ENCODE data around the gene DLGAP1. TPM values are rescaled to one million over a fixed set of nuclear protein-coding genes. Genes with fewer than 3 reads are reported as not detected.

Gene DLGAP1
- total RNA-seq, 1 experiment from 2014 or later = 23.2 TPM

GRCh38 chr18:3625742-3626091, 829.4 kb downstream of the DLGAP1 start:
- H3K4ac ChIP-seq (ENCODE audit: low read depth, low read length) = no peak overlapping the region
- no peaks in the 10 kb centered on the region for H3K23me2 ChIP-seq (ENCODE audit: insufficient read length, low read depth, low read length, poor library complexity, severe bottlenecking)
- H3K27ac Mint-ChIP-seq = no peak overlapping the region
- H2BK120ac ChIP-seq (ENCODE audit: low read depth, low read length, poor library complexity, severe bottlenecking) = no peak overlapping the region
- H3K23ac ChIP-seq (ENCODE audit: insufficient read length, low read depth, low read length) = no peak overlapping the region
- no peak overlapping the region for H3K18ac ChIP-seq (ENCODE audit: insufficient read length, low read depth, low read length)
- H2AK5ac ChIP-seq (ENCODE audit: insufficient read length, low read length) = no peak overlapping the region
- H2AFZ ChIP-seq (ENCODE audit: low read length) = no peak overlapping the region
- no peaks in the 10 kb centered on the region for H3K27me3 Mint-ChIP-seq (ENCODE audit: low read depth)
- H3K27ac ChIP-seq (ENCODE audit: insufficient read length, low read depth, low read length) = no peak overlapping the region
- H2BK15ac ChIP-seq (ENCODE audit: low read depth, low read length) = no peak overlapping the region
- H3K9me3 ChIP-seq (ENCODE audit: control insufficient read depth, low read depth, low read length) = no peaks in the 10 kb centered on the region
- H3K14ac ChIP-seq (ENCODE audit: insufficient read depth, low read length) = no peak overlapping the region
- no peak overlapping the region for H3K4me2 ChIP-seq (ENCODE audit: insufficient read depth, insufficient read length, low read length)
- H3K4me3 Mint-ChIP-seq = no peak overlapping the region
- H3K9ac ChIP-seq (ENCODE audit: extremely low read depth, insufficient read length, low read length) = no peak overlapping the region
- H2BK20ac ChIP-seq (ENCODE audit: low read depth, low read length, poor library complexity, severe bottlenecking) = no peak overlapping the region
- no peak overlapping the region for H4K5ac ChIP-seq (ENCODE audit: insufficient read length, low read depth, low read length)
- no peaks in the 10 kb centered on the region for H3K79me2 ChIP-seq (ENCODE audit: insufficient read depth, low read length)
- no peak overlapping the region for H3T11ph ChIP-seq (ENCODE audit: low read length)
- H4K20me1 ChIP-seq (ENCODE audit: control insufficient read depth, insufficient read depth, insufficient read length) = no peaks in the 10 kb centered on the region
- no peaks in the 10 kb centered on the region for H3K9me3 Mint-ChIP-seq
- TF ChIP-seq, protein P1, sequence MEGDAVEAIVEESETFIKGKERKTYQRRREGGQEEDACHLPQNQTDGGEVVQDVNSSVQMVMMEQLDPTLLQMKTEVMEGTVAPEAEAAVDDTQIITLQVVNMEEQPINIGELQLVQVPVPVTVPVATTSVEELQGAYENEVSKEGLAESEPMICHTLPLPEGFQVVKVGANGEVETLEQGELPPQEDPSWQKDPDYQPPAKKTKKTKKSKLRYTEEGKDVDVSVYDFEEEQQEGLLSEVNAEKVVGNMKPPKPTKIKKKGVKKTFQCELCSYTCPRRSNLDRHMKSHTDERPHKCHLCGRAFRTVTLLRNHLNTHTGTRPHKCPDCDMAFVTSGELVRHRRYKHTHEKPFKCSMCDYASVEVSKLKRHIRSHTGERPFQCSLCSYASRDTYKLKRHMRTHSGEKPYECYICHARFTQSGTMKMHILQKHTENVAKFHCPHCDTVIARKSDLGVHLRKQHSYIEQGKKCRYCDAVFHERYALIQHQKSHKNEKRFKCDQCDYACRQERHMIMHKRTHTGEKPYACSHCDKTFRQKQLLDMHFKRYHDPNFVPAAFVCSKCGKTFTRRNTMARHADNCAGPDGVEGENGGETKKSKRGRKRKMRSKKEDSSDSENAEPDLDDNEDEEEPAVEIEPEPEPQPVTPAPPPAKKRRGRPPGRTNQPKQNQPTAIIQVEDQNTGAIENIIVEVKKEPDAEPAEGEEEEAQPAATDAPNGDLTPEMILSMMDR (conservative IDR thresholded peaks at IDR 0.05) = no peak
- H3K36me3 Mint-ChIP-seq (ENCODE audit: insufficient read depth in 1 of 3, low read depth in 3 of 3) = no peaks in the 10 kb centered on the region; a peak in 1 of 7 replicates
- DNase-seq = no peak
- H4K8ac ChIP-seq (replicated peaks; ENCODE audit: insufficient read length, low read depth, low read length) = no peak overlapping the region
- H4K91ac ChIP-seq (ENCODE audit: insufficient read length, low read depth, low read length) = no peak overlapping the region
- H3K79me1 ChIP-seq (ENCODE audit: insufficient read depth, low read depth, low read length, poor library complexity, severe bottlenecking) = no peaks in the 10 kb centered on the region
- H2BK5ac ChIP-seq (ENCODE audit: insufficient read length, low read length) = no peak overlapping the region
- peaks cover 24 to 31% of the 10 kb centered on the region in 2 experiments for H3K4me1 Mint-ChIP-seq
- peaks cover 3% of the 10 kb centered on the region; the same call in 1 of the 2 replicates for H3K4me1 ChIP-seq (ENCODE audit: insufficient read depth, low read length)
- no peaks in the 10 kb centered on the region for H3K27me3 ChIP-seq (ENCODE audit: insufficient read depth, low read length)
- H3K56ac ChIP-seq (ENCODE audit: insufficient read length, low read depth, low read length) = no peak overlapping the region
- no peak overlapping the region for H2BK12ac ChIP-seq (ENCODE audit: insufficient read length, low read depth, low read length)
